Adrenal gland (tissue), 12 donors: ENCODE measurements around the gene HHATL. TPM values are rescaled to one million over a fixed set of nuclear protein-coding genes. Genes with fewer than 3 reads are reported as not detected.

ENCODE experiments used
- DNase-seq, 7 donors: peaks; one replicate each; pipeline ENCODE4 v3.0.0-alpha.2; 2019 to 2020
- H3K27ac ChIP-seq, 5 donors: fragments of 200-600 bp; sonication (generic) in 4 of 5; 1 replicate in 3 of 5; 2 replicates in 2 of 5; pipeline versions ENCODE4 v1.5.1 to v1.8.0; 2016 to 2020; ENCODE audit warnings: mild to moderate bottlenecking in 1 of 5
- H3K27me3 ChIP-seq: fragments of 200-600 bp; 2 replicates; pipeline ENCODE4 v1.8.0; 2021
- H3K36me3 ChIP-seq, 2 donors: fragments of 200-600 bp; replicated peaks in 1 of 2; 1 replicate in 1 of 2; 2 replicates in 1 of 2; pipeline versions ENCODE4 v1.5.1 to v1.8.0; 2018 to 2022
- H3K4me1 ChIP-seq, 2 donors: fragments of 200-600 bp; replicated peaks in 1 of 2; 1 replicate in 1 of 2; 2 replicates in 1 of 2; pipeline versions ENCODE4 v1.5.1 to v1.8.0; 2018 to 2021
- H3K4me3 ChIP-seq, 4 donors: fragments of 200-600 bp; sonication (generic) in 3 of 4; one replicate each; pipeline ENCODE4 v1.5.1; 2016 to 2018
- H3K9me3 ChIP-seq, 3 donors: fragments of 200-600 bp; sonication (generic) in 1 of 3; replicated peaks in 1 of 3; 1 replicate in 2 of 3; 2 replicates in 1 of 3; pipeline versions ENCODE4 v1.5.1 to v1.8.0; 2016 to 2021
- CTCF ChIP-seq, 6 experiments: fragments of 450-650 bp in 4 of 6; fragments of 200-600 bp in 2 of 6; sonication (generic) in 1 of 6; IDR thresholded peaks; 1 replicate in 5 of 6; 2 replicates in 1 of 6; pipeline versions ENCODE4 v1.5.1 to v1.8.0; 2016 to 2021; ENCODE audit warnings: antibody characterized with exemption in 6 of 6, mild to moderate bottlenecking in 2 of 6, moderate library complexity in 1 of 6
- POLR2A ChIP-seq, 2 donors: fragments of 450-650 bp; IDR thresholded peaks; one replicate each; pipeline ENCODE4 v1.6.1; 2017; ENCODE audit warnings: antibody characterized with exemption in 2 of 2, mild to moderate bottlenecking in 2 of 2, moderate library complexity in 1 of 2
- WGBS, 4 donors: extraction: QIAGEN DNeasy Blood & Tissue Kit in 2 of 4; methylation state at CpG; one replicate each; pipeline versions ENCODE4 v1.1.5 to v1.1.7; 2013 to 2017; 5-methylcytosine and 5-hydroxymethylcytosine counted together
- intact Hi-C, 2 donors: fragments of 100-400 bp; cut with DNase I; formaldehyde crosslinking; loops; one replicate each; pipeline versions ENCODE4 v1.14.1 to v1.15.0; 2022 to 2023
- polyA plus RNA-seq, 3 donors: library from polyadenylated mRNA; stranded (reverse); fragments of 200-250 nt in 2 of 3; fragments of 350-450 nt in 1 of 3; fragmentation: Illumina TruSeq in 1 of 3; extraction: RNeasy Lipid Tissue Mini Kit (QIAGEN cat#74804) in 1 of 3; gene quantifications; one replicate each; pipeline ENCODE4 v1.2.3, GENCODE V29; 2013 to 2014
- total RNA-seq, 9 donors: library from RNA; depleted of rRNA in 4 of 9; stranded (reverse); fragments of >200 nt in 4 of 9; fragments of 120-200 nt in 1 of 9; fragmentation: NEBNext Ultra II Directional in 1 of 9; extraction: Animal tissue kit (Norgen Biotek cat#: 25700) in 1 of 9; gene quantifications; one replicate each; pipeline versions ENCODE4 v1.1.0 to v1.2.4, GENCODE V29; 2013 to 2023
- donor health status: healthy with polysubstance abuse.
- donor health status: Bipolar disorder and iron deficiency.
- donor health status: DM: yes; HTN: yes; CAD: no.
- donor health status: DM: no; HTN: no; CAD: no.
- donor health status: DM: no; HTN: no; CAD: no.
- donor health status: DM: yes; HTN: yes; CAD: no.

The HHATL gene
- total and polyA plus RNA-seq, 12 donors: 0.18 to 4.5 (median 0.73) TPM; not detected in 2

DNA sequence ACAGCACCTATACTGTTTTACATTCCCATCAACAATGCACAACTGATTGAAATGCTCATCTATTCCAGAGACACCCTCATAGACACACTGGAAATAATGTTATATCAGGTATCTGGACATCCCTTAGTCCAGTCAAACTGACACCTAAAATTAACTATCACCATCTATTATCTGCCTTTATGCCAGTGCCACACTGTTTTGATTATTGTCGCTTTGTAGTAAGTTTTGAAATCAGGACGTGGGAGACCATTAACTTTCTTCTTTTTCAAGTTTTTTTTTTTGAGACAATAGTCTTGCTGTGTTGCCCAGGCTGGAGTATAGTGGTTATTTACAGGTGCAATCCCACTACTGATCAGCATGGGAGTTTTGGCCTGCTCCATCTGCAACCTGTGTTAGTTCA is 26.7 kb downstream of the HHATL start:
- 78 to 80% (median 79%) methylated on average over 2 of the region's 2 CpGs for WGBS, 4 donors
- Histone ChIP-seq H3K27ac (no peak overlapping the region), H3K4me3 (no peak overlapping the region), H3K9me3 (no peaks in the 10 kb centered on the region), H3K27me3 (no peaks in the 10 kb centered on the region), H3K4me1 (no peaks in the 10 kb centered on the region), H3K36me3 (no peaks in the 10 kb centered on the region)
- intact Hi-C loops: no loop called here
- DNase-seq: peak in 1 of 7 donors; percentile 17
- TF ChIP-seq POLR2A (IDR thresholded peaks at IDR 0.05) (no peak), CTCF (IDR thresholded peaks at IDR 0.05) (no peak)

DNA sequence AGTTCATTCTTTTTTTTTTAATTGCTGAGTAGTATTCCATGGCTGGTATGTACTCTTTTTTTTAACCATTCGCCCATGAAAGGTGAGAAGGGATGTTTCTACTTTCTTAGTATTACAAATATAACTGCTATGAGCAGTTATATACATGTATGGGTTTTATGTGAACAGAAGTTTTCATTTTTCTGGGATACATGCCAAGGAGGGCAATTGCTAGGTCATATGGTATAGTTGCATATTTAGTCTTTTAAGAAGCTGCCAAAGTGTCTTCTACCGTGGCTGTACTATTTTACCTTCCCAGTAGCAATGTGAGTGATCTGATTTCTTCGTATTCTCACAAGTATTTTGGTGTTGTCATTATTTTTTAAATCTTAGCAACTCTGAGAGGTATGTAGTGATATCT is 28.5 kb downstream of the HHATL start:
- H3K36me3 ChIP-seq: no peaks in the 10 kb centered on the region
- intact Hi-C loops: no loop called here
- TF ChIP-seq CTCF (IDR thresholded peaks at IDR 0.05) (no peak), POLR2A (IDR thresholded peaks at IDR 0.05) (no peak)
- H3K4me3 ChIP-seq: no peak overlapping the region
- H3K9me3 ChIP-seq: no peaks in the 10 kb centered on the region
- H3K4me1 ChIP-seq: no peaks in the 10 kb centered on the region
- no peak overlapping the region for H3K27ac ChIP-seq
- H3K27me3 ChIP-seq: no peaks in the 10 kb centered on the region
- no peak for DNase-seq
- 54 to 57% (median 55%) methylated on average over 3 of the region's 3 CpGs for WGBS, 4 donors

- Histone ChIP-seq H3K4me1 (no peaks in the 10 kb centered on the region), H3K9me3 (no peaks in the 10 kb centered on the region), H3K36me3 (no peaks in the 10 kb centered on the region), H3K4me3 (no peak overlapping the region), H3K27ac (no peak overlapping the region), H3K27me3 (no peaks in the 10 kb centered on the region)
- intact Hi-C loops: no loop called here
- no peak for DNase-seq
- no peak for TF ChIP-seq POLR2A (IDR thresholded peaks at IDR 0.05)
- TF ChIP-seq CTCF (IDR thresholded peaks at IDR 0.05): no peak
These were observed 29.5 kb downstream of the HHATL start for GRCh38 chr3:42673082-42673481.

- H3K27ac ChIP-seq: no peak overlapping the region
- intact Hi-C loops: no loop called here
- DNase-seq: no peak
- H3K4me3 ChIP-seq: no peak overlapping the region
- 57 to 67% (median 60%) methylated on average over 1 of the region's 1 CpG for WGBS, 4 donors
- no peaks in the 10 kb centered on the region for H3K9me3 ChIP-seq
- H3K4me1 ChIP-seq: no peaks in the 10 kb centered on the region
- H3K27me3 ChIP-seq: no peaks in the 10 kb centered on the region
- no peak for TF ChIP-seq POLR2A (IDR thresholded peaks at IDR 0.05)
- TF ChIP-seq CTCF (IDR thresholded peaks at IDR 0.05): no peak
- no peaks in the 10 kb centered on the region for H3K36me3 ChIP-seq
These were observed 30.1 kb downstream of the HHATL start for GRCh38 chr3:42672515-42672914.
